Breast epithelium (tissue), 4 donors: Measurements from ENCODE around the gene USP24. TPM values are rescaled to one million over a fixed set of nuclear protein-coding genes. Genes with fewer than 3 reads are reported as not detected.
A peak's percentile ranks its signal among the peaks of the same experiment; 100 is the strongest.

Experiments used
- DNase-seq, 2 donors: peaks; one replicate each; pipeline ENCODE4 v3.0.0-alpha.2; 2019; ENCODE audit warnings: low spot score in 2 of 2
- H3K27ac ChIP-seq, 2 donors: fragments of 200-600 bp; sonication (generic) in 1 of 2; one replicate each; pipeline ENCODE4 v1.5.1; 2016 to 2019; ENCODE audit warnings: mild to moderate bottlenecking in 1 of 2
- H3K27me3 ChIP-seq, 2 donors: fragments of 200-600 bp; sonication (generic) in 1 of 2; one replicate each; pipeline versions ENCODE4 v1.5.1 to v1.6.0; 2017 to 2019; ENCODE audit warnings: control low read depth in 1 of 2, mild to moderate bottlenecking in 1 of 2
- H3K36me3 ChIP-seq: fragments of 200-600 bp; one replicate; pipeline ENCODE4 v1.5.1; 2019
- H3K4me1 ChIP-seq, 2 donors: fragments of 200-600 bp; sonication (generic); one replicate each; pipeline ENCODE4 v1.5.1; 2016 to 2019; ENCODE audit warnings: control low read depth in 1 of 2
- H3K4me3 ChIP-seq, 3 donors: fragments of 200-600 bp; sonication (generic); 1 replicate in 2 of 3; 2 replicates in 1 of 3; pipeline ENCODE4 v1.5.1; 2016 to 2019; ENCODE audit warnings: mild to moderate bottlenecking in 3 of 3, moderate library complexity in 2 of 3
- H3K9me3 ChIP-seq, 2 donors: fragments of 200-600 bp; sonication (generic) in 1 of 2; one replicate each; pipeline ENCODE4 v1.5.1; 2016 to 2019; ENCODE audit warnings: control low read depth in 1 of 2
- POLR2A ChIP-seq: fragments of 450-650 bp; IDR thresholded peaks from one replicate; pipeline ENCODE4 v1.6.1; 2016; ENCODE audit warnings: antibody characterized with exemption, mild to moderate bottlenecking, moderate library complexity
- POLR2AphosphoS5 ChIP-seq, 3 donors: sonication (generic); formaldehyde crosslinking; IDR thresholded peaks; one replicate each; pipeline ENCODE4 v1.6.1; 2017; ENCODE audit warnings: antibody characterized with exemption in 3 of 3
- intact Hi-C: fragments of 100-400 bp; cut with DNase I; formaldehyde crosslinking; loops from one replicate; pipeline ENCODE4 v1.15.1; 2023; ENCODE audit warnings: low total_unique reads
- total RNA-seq, 3 donors: library from RNA; depleted of rRNA; stranded (reverse); fragments of >200 nt; gene quantifications; one replicate each; pipeline ENCODE4 v1.1.0, GENCODE V29; 2016
- TF ChIP-seq, protein P1 (sequence below), 3 donors: fragments of 450-650 bp; IDR thresholded peaks; one replicate each; pipeline ENCODE4 v1.5.1; 2016 to 2017; ENCODE audit warnings: antibody characterized with exemption in 3 of 3, mild to moderate bottlenecking in 3 of 3, moderate library complexity in 3 of 3

Gene USP24
- total RNA-seq, 3 donors from 2014 or later: 51.5 to 103 (median 77.3) TPM

DNA sequence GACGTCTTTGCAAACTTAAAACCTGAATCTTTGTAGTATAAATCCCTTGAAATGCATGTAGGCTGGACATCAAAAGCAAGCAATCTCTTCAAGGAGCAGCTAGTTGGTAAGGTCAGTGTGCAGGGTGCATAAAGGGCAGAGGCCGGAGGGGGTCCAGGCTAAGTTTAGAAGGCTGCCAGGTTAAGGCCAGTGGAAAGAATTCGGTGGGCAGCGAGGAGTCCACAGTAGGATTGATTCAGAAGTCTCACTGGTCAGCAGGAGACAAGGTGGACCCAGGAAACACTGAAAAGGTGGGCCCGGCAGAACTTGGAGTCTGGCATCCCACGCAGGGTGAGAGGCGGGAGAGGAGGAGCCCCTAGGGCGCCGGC is 176.2 kb downstream of the USP24 start:
- TF ChIP-seq POLR2AphosphoS5 (IDR thresholded peaks at IDR 0.05) (no peak), POLR2A (no peak)
- TF ChIP-seq, protein P1, sequence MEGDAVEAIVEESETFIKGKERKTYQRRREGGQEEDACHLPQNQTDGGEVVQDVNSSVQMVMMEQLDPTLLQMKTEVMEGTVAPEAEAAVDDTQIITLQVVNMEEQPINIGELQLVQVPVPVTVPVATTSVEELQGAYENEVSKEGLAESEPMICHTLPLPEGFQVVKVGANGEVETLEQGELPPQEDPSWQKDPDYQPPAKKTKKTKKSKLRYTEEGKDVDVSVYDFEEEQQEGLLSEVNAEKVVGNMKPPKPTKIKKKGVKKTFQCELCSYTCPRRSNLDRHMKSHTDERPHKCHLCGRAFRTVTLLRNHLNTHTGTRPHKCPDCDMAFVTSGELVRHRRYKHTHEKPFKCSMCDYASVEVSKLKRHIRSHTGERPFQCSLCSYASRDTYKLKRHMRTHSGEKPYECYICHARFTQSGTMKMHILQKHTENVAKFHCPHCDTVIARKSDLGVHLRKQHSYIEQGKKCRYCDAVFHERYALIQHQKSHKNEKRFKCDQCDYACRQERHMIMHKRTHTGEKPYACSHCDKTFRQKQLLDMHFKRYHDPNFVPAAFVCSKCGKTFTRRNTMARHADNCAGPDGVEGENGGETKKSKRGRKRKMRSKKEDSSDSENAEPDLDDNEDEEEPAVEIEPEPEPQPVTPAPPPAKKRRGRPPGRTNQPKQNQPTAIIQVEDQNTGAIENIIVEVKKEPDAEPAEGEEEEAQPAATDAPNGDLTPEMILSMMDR (IDR thresholded peaks at IDR 0.05): no peak
- H3K9me3 ChIP-seq: no peaks in the 10 kb centered on the region
- intact Hi-C loops: no loop called here
- DNase-seq: no peak
- H3K4me1 ChIP-seq: no peaks in the 10 kb centered on the region
- H3K4me3 ChIP-seq: peak overlapping the region in 1 of 3 donors; percentile 59
- no peak overlapping the region for H3K27ac ChIP-seq
- H3K27me3 ChIP-seq: peaks cover 0 to 33% of the 10 kb centered on the region in 2 donors
- no peaks in the 10 kb centered on the region for H3K36me3 ChIP-seq

DNA sequence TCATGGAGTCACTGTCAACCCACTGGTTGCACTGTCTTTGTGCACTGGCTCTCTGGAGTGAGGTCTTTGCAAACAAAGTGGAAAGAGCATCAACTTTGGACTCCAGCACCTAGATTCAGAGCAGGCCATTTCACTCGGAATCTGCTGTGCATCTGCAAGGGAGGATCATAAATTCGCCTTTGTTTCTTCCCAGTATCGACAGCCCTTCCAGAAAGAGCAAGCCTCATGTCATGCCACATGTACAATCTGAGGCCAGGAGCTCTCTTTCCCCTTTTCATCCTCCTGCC is 176.7 kb downstream of the USP24 start:
- H3K9me3 ChIP-seq: no peaks in the 10 kb centered on the region
- no peaks in the 10 kb centered on the region for H3K4me1 ChIP-seq
- no peak for DNase-seq
- H3K4me3 ChIP-seq: no peak overlapping the region
- intact Hi-C loops: no loop called here
- no peak for TF ChIP-seq POLR2AphosphoS5 (IDR thresholded peaks at IDR 0.05)
- no peak for TF ChIP-seq POLR2A
- TF ChIP-seq, protein P1 (IDR thresholded peaks at IDR 0.05): no peak
- no peak overlapping the region for H3K27ac ChIP-seq
- H3K36me3 ChIP-seq: no peaks in the 10 kb centered on the region
- peaks cover 0 to 37% of the 10 kb centered on the region in 2 donors for H3K27me3 ChIP-seq

DNA sequence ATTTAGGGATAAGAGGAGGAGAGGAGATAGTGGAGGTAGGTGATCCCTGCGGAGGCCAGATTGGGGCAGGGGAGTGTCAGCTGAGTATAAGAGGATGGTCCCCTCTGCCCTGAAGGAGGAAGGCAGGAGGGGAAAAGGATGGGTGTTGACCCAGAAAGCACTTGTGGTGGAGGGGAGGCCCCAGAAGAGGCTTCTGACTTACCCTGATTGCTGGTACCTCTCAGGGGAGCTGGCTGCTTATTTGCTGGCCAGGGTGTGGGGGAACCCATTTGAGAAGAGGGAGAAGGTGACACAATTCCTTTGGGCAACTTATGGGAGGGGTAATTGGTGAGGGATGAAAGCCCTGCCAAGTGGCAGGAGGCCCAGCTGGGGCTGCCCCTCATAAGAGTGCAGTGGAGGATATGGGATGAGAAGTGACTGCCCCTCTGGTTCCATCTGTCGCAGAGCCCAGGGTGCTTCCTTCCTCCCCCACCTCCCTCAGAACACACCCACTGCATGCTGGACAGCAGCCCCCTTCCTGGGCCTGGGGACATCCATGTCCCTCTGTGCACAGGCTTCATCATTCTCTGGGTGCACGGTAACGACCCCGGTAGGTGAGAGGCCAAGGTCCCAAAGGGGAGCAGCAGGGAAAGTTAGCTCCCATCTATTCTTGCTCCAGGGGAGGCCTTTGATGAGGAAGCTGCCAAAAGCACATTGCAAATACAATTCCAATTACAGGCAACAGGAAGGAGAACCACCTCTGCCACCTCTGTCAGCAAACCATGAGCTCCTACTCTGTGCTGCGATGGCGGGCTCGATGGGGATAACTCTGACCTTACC is 177.2 kb downstream of the USP24 start:
- H3K27me3 ChIP-seq: peaks cover 0 to 37% of the 10 kb centered on the region in 2 donors
- no peak for DNase-seq
- H3K36me3 ChIP-seq: no peaks in the 10 kb centered on the region
- intact Hi-C loops: loop anchor here (2.0 kb wide), 1 partner anchor 15 kb away; no protein-coding TSS in a partner anchor
- TF ChIP-seq, protein P1 (IDR thresholded peaks at IDR 0.05): no peak
- TF ChIP-seq POLR2A (no peak), POLR2AphosphoS5 (IDR thresholded peaks at IDR 0.05) (no peak)
- H3K27ac ChIP-seq: no peak overlapping the region
- H3K9me3 ChIP-seq: no peaks in the 10 kb centered on the region
- H3K4me1 ChIP-seq: no peaks in the 10 kb centered on the region
- no peak overlapping the region for H3K4me3 ChIP-seq

DNA sequence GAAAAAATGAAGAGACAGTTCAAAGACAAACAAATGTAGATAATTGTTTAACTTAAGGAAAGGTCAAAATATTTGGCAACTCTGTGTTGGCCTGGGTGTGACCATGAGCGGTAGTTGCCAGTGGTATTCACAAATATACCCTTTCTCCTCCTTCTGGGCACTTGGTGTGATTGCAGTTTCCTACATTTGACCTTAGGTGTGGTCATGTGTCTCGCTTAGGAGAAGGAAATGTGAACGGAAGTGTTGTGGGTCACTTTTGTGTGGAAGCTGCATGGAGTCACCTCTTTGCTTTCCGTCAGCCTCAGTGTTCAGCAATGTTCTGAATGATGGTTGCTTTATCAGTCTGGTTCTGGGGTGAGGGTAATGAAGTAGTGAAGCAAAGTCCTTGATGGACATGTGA is 179.3 kb downstream of the USP24 start:
- no peaks in the 10 kb centered on the region for H3K4me1 ChIP-seq
- intact Hi-C loops: loop anchor here (2.0 kb wide), 1 partner anchor 17 kb away; no protein-coding TSS in a partner anchor
- DNase-seq: no peak
- H3K27ac ChIP-seq: no peak overlapping the region
- peaks cover 0 to 34% of the 10 kb centered on the region in 2 donors for H3K27me3 ChIP-seq
- H3K9me3 ChIP-seq: no peaks in the 10 kb centered on the region
- no peak overlapping the region for H3K4me3 ChIP-seq
- H3K36me3 ChIP-seq: no peaks in the 10 kb centered on the region
- TF ChIP-seq POLR2AphosphoS5 (IDR thresholded peaks at IDR 0.05): no peak
- no peak for TF ChIP-seq POLR2A
- TF ChIP-seq, protein P1 (IDR thresholded peaks at IDR 0.05): no peak

DNA sequence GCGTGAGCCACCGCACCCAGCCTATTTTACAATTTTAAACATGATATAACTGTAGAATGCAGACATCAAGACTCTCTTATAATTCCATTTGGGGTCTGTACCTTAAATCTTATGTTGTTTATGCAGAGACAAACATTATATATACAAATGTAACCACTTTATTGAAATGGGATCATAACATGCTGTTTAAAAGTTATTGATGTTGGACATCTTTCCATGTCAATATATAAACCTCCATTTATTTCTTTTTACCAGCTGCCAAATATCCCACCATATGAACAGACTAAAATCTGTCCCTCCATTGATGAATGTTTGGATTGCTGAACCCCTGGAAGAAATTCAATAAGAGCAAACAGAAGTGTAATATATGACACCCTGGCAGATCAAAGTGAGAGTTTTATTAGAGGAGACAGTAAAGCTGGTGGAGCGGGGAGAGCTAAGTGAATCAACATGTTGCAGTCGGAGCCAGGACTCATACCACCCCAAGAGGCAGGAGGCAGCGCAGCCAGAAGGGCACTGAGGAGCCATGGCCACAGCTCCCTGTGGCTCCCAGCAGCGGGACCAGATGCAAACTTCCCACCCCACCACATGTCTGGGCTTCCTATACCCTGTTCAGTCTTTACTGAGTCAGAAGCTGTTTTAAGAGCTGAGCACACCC is 180.6 kb downstream of the USP24 start:
- Histone ChIP-seq H3K27ac (no peak overlapping the region), H3K27me3 (peaks cover 0 to 21% of the 10 kb centered on the region in 2 donors)

More for the DNA sequence above, 180.6 kb downstream of the USP24 start:
- intact Hi-C loops: no loop called here
- no peak for DNase-seq
- H3K9me3 ChIP-seq: no peaks in the 10 kb centered on the region
- TF ChIP-seq, protein P1 (IDR thresholded peaks at IDR 0.05): no peak
- TF ChIP-seq POLR2A: no peak
- TF ChIP-seq POLR2AphosphoS5 (IDR thresholded peaks at IDR 0.05): no peak
- no peak overlapping the region for H3K4me3 ChIP-seq
- no peaks in the 10 kb centered on the region for H3K36me3 ChIP-seq
- no peaks in the 10 kb centered on the region for H3K4me1 ChIP-seq
